H1 (cell line): ENCODE data around the gene TMEM151B.

Source experiments
- CREB1 ChIP-seq: IDR thresholded peaks from 2 replicates; pipeline ENCODE4 v1.6.1; 2012; ENCODE audit warnings: inconsistent platforms
- EZH2 ChIP-seq: fragments of 200-600 bp; sonication (generic); IDR thresholded peaks from 2 replicates; pipeline ENCODE4 v1.7.1; 2012; ENCODE audit warnings: low read depth, mild to moderate bottlenecking, moderate library complexity, low read length, inconsistent platforms; ENCODE audit not compliant: severe bottlenecking
- JUN ChIP-seq: IDR thresholded peaks from 2 replicates; pipeline ENCODE4 v1.6.1; 2011; ENCODE audit warnings: low read depth, mild to moderate bottlenecking, improper control_type of control experiment, low read length
- PHF8 ChIP-seq: fragments of 200-600 bp; sonication (generic); conservative IDR thresholded peaks from 2 replicates; pipeline ENCODE4 v1.7.1; 2012; ENCODE audit warnings: low read depth, mild to moderate bottlenecking, inconsistent platforms, low read length, moderate library complexity
- POLR2A ChIP-seq, 2 experiments: IDR thresholded peaks; 1 replicate in 1 of 2; 2 replicates in 1 of 2; pipeline ENCODE4 v1.6.1; 2011; ENCODE audit warnings: low read depth in 2 of 2, low read length in 2 of 2, mild to moderate bottlenecking in 2 of 2; ENCODE audit errors: control extremely low read depth in 1 of 2
- RFX5 ChIP-seq: IDR thresholded peaks from 2 replicates; pipeline ENCODE4 v1.6.1; 2011; ENCODE audit warnings: low read depth, low read length, improper control_type of control experiment, borderline replicate concordance
- SAP30 ChIP-seq: fragments of 300-600 bp; sonication (generic); IDR thresholded peaks from 2 replicates; pipeline ENCODE4 v1.7.1; 2012; ENCODE audit warnings: low read length, moderate library complexity, mild to moderate bottlenecking, inconsistent platforms; ENCODE audit not compliant: insufficient read depth, insufficient replicate concordance
- SP4 ChIP-seq: IDR thresholded peaks from 2 replicates; pipeline ENCODE4 v1.6.1; 2012; ENCODE audit warnings: low read length, inconsistent platforms
- TAF1 ChIP-seq: IDR thresholded peaks from 2 replicates; pipeline ENCODE4 v1.6.1; 2011; ENCODE audit warnings: mild to moderate bottlenecking, low read depth, low read length
- TF ChIP-seq, protein P1 (sequence below), 3 experiments: IDR thresholded peaks; 1 replicate in 2 of 3; 2 replicates in 1 of 3; pipeline versions ENCODE4 v1.5.1 to v1.6.1; 2011; ENCODE audit warnings: low read length in 3 of 3, mild to moderate bottlenecking in 3 of 3, inconsistent platforms in 2 of 3, low read depth in 1 of 3, moderate library complexity in 1 of 3; ENCODE audit not compliant: insufficient read depth in 1 of 3; ENCODE audit errors: control extremely low read depth in 1 of 3

DNA sequence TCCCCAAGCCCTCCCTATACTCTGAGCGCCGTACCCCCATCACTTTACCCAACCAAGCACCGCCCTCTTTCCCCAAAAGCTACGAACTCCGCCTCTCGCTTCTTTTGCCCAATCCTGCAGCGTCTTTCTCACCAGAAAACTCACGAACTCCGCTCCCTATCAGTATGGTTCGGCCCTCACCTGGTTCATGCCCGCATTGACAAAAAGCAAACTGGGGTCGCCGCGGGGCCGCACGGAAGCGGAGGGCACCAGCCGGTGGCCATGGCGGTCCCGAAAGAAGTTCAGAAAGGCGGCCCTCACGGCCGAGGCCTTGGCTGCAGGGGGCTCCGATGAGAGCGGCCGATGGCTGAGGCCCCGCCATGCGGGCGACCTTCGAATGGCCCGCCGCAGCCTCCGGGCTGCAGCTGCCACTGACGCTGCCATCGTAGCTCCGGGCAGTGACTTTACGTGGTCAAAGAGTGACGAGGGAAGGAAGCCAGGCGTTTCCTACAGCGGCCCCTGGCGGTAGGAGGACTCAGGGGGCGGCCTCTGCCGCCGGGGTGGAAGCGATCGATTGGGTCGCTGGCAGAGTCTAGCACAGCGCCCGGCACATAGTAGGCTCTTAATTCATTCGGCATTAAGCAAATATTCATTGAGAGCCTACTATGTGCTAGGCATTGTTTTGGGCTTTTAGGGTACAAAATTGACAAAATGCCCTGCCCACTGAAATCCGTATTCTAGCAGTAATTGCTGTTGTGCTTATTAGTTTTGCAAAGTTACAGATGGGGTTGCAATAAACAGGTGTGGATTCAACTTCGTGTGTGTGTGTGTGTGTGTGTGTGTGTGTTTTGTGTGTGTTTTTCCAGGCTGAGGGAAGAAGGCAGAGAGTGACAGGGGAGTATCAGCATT is 42.9 kb downstream of the TMEM151B start, which contains the start of gene AARS2:
- TF ChIP-seq SP4 (peak; percentile 83; the same call in 1 of the 2 replicates), JUN (no peak), RFX5 (no peak), EZH2 (no peak), PHF8 (peak; percentile 100), POLR2A (IDR thresholded peaks at IDR 0.05; ENCODE audit: control extremely low read depth in 1 of 2, low read depth in 2 of 2, low read length in 2 of 2) (peak; percentile 94 to 98), TAF1 (peak; percentile 99), SAP30 (no peak), CREB1 (peak; percentile 89)
- TF ChIP-seq, protein P1, sequence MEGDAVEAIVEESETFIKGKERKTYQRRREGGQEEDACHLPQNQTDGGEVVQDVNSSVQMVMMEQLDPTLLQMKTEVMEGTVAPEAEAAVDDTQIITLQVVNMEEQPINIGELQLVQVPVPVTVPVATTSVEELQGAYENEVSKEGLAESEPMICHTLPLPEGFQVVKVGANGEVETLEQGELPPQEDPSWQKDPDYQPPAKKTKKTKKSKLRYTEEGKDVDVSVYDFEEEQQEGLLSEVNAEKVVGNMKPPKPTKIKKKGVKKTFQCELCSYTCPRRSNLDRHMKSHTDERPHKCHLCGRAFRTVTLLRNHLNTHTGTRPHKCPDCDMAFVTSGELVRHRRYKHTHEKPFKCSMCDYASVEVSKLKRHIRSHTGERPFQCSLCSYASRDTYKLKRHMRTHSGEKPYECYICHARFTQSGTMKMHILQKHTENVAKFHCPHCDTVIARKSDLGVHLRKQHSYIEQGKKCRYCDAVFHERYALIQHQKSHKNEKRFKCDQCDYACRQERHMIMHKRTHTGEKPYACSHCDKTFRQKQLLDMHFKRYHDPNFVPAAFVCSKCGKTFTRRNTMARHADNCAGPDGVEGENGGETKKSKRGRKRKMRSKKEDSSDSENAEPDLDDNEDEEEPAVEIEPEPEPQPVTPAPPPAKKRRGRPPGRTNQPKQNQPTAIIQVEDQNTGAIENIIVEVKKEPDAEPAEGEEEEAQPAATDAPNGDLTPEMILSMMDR (IDR thresholded peaks at IDR 0.05; ENCODE audit: control extremely low read depth in 1 of 3, insufficient read depth in 1 of 3, low read depth in 1 of 3, low read length in 3 of 3) = peak; percentile 91 to 97 (median 95)
